Stimulated activated CD4-positive, alpha-beta T cell treated with anti-CD3 and anti-CD28 coated beads, Interleukin-1b, Interleukin-23, amount 100 ng/mL, for 24 hours (primary cell): ENCODE measurements around the gene ACP4.

Experiments used
- DNase-seq, 4 experiments: peaks; one replicate each; pipeline ENCODE4 v3.0.0-alpha.2; 2020; ENCODE audit warnings: low read depth in 4 of 4, low spot score in 1 of 4

ACP4 gene

GRCh38 chr19:50839712-50840655 is 49.8 kb downstream of the ACP4 start:
- DNase-seq = no peak

- DNase-seq = no peak
These were observed 51.9 kb downstream of the ACP4 start for GRCh38 chr19:50842130-50842529.

GRCh38 chr19:50843205-50843604 is 53.0 kb downstream of the ACP4 start:
- no peak for DNase-seq

- no peak for DNase-seq
These were observed 53.5 kb downstream of the ACP4 start for GRCh38 chr19:50843701-50844221.

GRCh38 chr19:50844296-50844935 is 54.2 kb downstream of the ACP4 start:
- no peak for DNase-seq
